Kidney epithelial cell (primary cell): Measurements from ENCODE around the gene MYO16. TPM values are rescaled to one million over a fixed set of nuclear protein-coding genes. Genes with fewer than 3 reads are reported as not detected.

ENCODE experiments used
- DNase-seq: peaks from one replicate; pipeline ENCODE4 v3.0.0-alpha.2; 2010; ENCODE audit warnings: low read depth
- H3K27me3 ChIP-seq: 2 replicates; pipeline ENCODE4 v1.6.0; 2011; ENCODE audit warnings: low read length; ENCODE audit not compliant: control insufficient read depth, insufficient read depth
- H3K36me3 ChIP-seq: 2 replicates; pipeline ENCODE4 v1.5.1; 2011; ENCODE audit warnings: low read length; ENCODE audit not compliant: control insufficient read depth, insufficient read depth
- H3K4me3 ChIP-seq: 2 replicates; pipeline ENCODE4 v1.5.1; 2011; ENCODE audit warnings: low read depth, mild to moderate bottlenecking, control low read depth, low read length
- CTCF ChIP-seq: IDR thresholded peaks from 2 replicates; pipeline ENCODE4 v1.5.1; 2011; ENCODE audit warnings: mild to moderate bottlenecking, moderate library complexity, low read length, control low read depth, inconsistent platforms; ENCODE audit not compliant: insufficient read depth, poor library complexity, severe bottlenecking
- total RNA-seq: library from RNA; depleted of rRNA; stranded (reverse); fragments of >200 nt; gene quantifications from 2 replicates; pipeline ENCODE4 v1.2.3, GENCODE V29; 2015

The MYO16 gene
- total RNA-seq, 1 donor from 2014 or later, result 0.38 TPM

GRCh38 chr13:108828086-108828815 is 198.8 kb downstream of the MYO16 start:
- TF ChIP-seq CTCF, result no peak

GRCh38 chr13:108830916-108831315 is 201.5 kb downstream of the MYO16 start:
- no peak for TF ChIP-seq CTCF

More at GRCh38 chr13:108828086-108828815, 198.8 kb downstream of the MYO16 start:
- H3K4me3 ChIP-seq, result no peak overlapping the region
- no peaks in the 10 kb centered on the region for H3K27me3 ChIP-seq
- DNase-seq, result no peak
- no peaks in the 10 kb centered on the region for H3K36me3 ChIP-seq

GRCh38 chr13:108833531-108833930 is 204.1 kb downstream of the MYO16 start:
- H3K4me3 ChIP-seq, result no peak overlapping the region
- H3K27me3 ChIP-seq, result no peaks in the 10 kb centered on the region
- DNase-seq, result no peak
- no peaks in the 10 kb centered on the region for H3K36me3 ChIP-seq
- no peak for TF ChIP-seq CTCF

More at GRCh38 chr13:108830916-108831315, 201.5 kb downstream of the MYO16 start:
- Histone ChIP-seq H3K36me3 (no peaks in the 10 kb centered on the region), H3K27me3 (no peaks in the 10 kb centered on the region), H3K4me3 (no peak overlapping the region)
- DNase-seq, result no peak

- H3K36me3 ChIP-seq, result no peaks in the 10 kb centered on the region
- no peak overlapping the region for H3K4me3 ChIP-seq
- no peak for TF ChIP-seq CTCF
- no peak for DNase-seq
- H3K27me3 ChIP-seq, result no peaks in the 10 kb centered on the region
Observed at GRCh38 chr13:108834193-108834592, 204.8 kb downstream of the MYO16 start.

GRCh38 chr13:108835083-108835482 is 205.7 kb downstream of the MYO16 start:
- Histone ChIP-seq H3K4me3 (no peak overlapping the region), H3K36me3 (no peaks in the 10 kb centered on the region), H3K27me3 (no peaks in the 10 kb centered on the region)
- no peak for DNase-seq
- TF ChIP-seq CTCF, result no peak

- Histone ChIP-seq H3K4me3 (no peak overlapping the region), H3K36me3 (no peaks in the 10 kb centered on the region)
- no peak for TF ChIP-seq CTCF
Observed at GRCh38 chr13:108850691-108851090, 221.3 kb downstream of the MYO16 start.

More at GRCh38 chr13:108850691-108851090, 221.3 kb downstream of the MYO16 start:
- no peak for DNase-seq
- no peaks in the 10 kb centered on the region for H3K27me3 ChIP-seq
